ENCODE results near the gene UQCRC2.

Gene UQCRC2

DNA sequence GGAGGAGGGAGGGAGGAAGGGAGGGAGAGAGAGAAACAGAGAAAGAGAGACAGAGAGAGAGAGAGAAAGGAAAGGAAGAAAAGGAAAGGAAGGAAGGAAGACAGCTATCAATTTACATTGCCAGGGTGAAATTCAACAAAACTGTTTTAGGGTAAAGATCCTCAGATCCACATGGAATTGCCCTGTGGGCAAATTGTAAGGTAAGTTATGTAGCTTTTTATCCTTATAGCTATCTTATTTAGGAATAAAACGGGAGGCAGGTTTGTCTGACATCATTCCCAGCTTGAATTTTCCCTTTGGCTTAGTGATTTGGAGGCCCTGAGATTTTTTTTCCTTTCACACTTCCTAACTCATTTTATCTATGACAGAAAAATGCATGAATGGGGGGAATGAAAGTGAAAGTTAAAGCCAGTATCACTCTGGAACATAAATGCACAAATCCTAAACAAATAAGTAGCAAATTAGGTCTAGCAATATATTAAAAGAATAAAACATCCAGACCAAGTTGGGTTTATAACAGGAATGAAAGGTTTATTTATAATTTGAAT is 3.4 kb upstream of the UQCRC2 start:
- DNase-seq (ENCODE audit: low read depth): no peak
- no peak overlapping the region for H3K4me3 ChIP-seq (ENCODE audit: low read length)
- TF ChIP-seq, protein P1, sequence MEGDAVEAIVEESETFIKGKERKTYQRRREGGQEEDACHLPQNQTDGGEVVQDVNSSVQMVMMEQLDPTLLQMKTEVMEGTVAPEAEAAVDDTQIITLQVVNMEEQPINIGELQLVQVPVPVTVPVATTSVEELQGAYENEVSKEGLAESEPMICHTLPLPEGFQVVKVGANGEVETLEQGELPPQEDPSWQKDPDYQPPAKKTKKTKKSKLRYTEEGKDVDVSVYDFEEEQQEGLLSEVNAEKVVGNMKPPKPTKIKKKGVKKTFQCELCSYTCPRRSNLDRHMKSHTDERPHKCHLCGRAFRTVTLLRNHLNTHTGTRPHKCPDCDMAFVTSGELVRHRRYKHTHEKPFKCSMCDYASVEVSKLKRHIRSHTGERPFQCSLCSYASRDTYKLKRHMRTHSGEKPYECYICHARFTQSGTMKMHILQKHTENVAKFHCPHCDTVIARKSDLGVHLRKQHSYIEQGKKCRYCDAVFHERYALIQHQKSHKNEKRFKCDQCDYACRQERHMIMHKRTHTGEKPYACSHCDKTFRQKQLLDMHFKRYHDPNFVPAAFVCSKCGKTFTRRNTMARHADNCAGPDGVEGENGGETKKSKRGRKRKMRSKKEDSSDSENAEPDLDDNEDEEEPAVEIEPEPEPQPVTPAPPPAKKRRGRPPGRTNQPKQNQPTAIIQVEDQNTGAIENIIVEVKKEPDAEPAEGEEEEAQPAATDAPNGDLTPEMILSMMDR (conservative IDR thresholded peaks at IDR 0.05; ENCODE audit: low read depth, low read length): no peak

DNA sequence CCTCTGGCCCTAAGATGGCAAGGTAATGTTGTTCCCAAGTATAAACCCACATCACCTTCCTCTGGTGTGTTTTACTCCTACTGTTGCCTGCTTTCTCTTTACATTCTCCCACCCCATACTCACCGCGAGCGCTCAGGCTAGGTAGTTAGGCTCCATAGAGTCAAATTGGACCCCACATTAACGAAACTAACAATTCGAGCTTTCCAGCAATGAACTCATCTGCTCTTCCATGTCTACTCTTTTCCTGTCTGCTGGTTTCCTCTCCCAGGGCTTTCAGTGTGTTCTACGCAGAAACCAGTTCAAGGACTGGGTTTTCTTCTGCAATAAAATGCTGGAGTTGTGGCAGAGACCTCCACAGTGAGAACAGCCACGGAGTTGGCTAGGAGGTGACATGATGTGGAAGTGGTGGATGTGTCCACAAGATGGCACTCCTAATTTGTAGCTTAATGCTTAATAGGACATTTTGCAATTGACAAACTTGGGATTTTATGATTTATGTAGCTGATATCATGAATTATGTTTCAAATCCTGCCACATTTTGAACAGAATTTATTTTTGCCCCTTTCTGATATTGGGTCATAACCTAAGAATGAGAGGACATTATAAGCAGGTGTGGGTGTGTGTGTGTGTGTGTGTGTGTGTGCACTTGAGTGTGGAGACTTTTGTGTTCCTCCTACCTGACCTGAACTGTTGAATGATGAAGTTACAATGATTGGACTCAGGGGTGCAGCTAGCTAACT is 2.2 kb upstream of the UQCRC2 start:
- TF ChIP-seq, protein P1 (conservative IDR thresholded peaks at IDR 0.05; ENCODE audit: low read depth, low read length): peak; percentile 50
- H3K4me3 ChIP-seq (ENCODE audit: low read length): no peak overlapping the region
- no peak for DNase-seq (ENCODE audit: low read depth)

DNA sequence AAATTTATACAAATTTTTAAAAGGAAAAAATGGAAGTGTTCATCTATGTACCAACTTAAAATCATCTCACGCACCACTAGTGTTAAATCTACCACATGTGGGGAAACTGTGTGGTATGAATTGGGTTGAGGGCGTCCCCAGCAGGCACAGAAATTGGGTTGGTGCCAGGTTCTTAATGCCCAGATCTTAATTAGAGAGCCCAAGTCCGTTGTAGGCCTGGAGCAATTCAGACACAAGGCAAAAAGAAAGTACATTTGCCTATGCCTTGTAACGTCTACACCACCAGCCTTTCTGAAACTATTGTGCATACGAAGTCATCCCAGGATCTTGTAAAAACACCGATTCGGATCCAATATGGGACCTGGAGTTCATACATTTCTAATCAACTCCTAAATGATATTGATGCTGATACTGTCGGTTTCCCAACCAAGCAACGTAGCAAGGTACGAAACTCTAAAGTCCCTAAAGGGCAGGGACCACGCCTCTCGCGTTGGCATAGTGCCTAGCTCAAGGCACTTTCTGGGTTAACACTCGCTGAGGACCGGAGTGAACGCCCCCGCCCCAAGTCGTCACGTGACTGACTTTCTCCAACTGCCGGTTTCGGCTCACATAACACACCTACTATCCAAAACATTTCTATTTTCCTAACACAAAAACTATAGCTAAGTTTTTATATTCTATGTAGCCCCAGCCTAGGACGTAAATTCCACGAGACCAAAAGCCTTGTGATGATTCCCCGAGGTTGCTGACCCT is 945 bp upstream of the UQCRC2 start:
- DNase-seq (ENCODE audit: low read depth): peak; percentile 34
- H3K4me3 ChIP-seq (ENCODE audit: low read length): peak overlapping the region; percentile 100
- TF ChIP-seq, protein P1 (conservative IDR thresholded peaks at IDR 0.05; ENCODE audit: low read depth, low read length): no peak

DNA sequence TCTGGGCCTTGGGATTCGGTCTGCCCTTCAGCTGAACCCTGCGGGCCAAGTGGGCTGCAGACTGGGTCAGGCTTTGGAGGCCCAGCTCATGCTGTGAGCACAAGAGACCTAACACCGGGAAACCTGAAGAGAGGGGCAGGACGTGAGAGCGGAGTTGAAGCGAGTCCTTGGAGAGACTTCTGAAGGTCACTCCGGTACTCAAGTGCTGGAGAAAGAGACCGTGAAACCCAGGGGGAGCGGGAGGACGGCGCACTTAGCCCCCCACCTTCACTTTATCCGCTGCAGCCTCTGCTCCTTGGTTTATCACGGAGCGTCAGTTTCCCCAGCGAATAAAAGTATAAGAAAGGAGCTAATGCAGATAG is 361 bp downstream of the UQCRC2 start:
- no peak for DNase-seq (ENCODE audit: low read depth)
- TF ChIP-seq, protein P1 (conservative IDR thresholded peaks at IDR 0.05; ENCODE audit: low read depth, low read length): no peak
- H3K4me3 ChIP-seq (ENCODE audit: low read length): peak overlapping the region; percentile 100

DNA sequence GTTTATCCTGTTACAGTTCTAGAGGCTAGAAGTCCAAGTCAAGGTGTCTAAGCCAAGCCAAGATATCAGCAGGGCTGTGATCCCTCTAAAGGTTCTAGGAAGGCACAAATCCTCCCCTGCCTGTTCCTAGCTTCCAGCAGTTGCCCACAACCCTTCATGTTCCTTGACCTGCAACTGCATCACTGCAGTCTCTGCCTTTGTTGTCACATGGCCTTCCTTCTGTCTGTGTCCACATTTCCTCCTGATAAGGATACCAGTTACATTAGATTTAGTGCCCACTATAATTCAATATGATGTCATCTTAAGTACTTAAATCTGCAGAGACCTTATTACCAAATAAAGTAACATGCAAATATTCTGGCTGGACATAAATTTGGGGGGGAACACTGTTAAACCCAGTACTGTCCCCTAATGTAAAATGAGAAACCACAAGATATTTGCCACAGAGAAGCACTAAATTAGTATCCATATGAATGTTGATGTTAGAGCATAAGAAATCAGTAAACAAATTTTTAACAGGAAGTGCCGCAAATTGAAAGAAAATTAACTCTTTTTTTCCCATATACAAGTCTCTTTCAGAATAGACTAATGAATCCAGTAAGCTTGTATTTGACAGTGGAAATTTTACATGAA is 4.7 kb downstream of the UQCRC2 start:
- TF ChIP-seq, protein P1 (conservative IDR thresholded peaks at IDR 0.05; ENCODE audit: low read depth, low read length): no peak
- no peak overlapping the region for H3K4me3 ChIP-seq (ENCODE audit: low read length)
- no peak for DNase-seq (ENCODE audit: low read depth)

DNA sequence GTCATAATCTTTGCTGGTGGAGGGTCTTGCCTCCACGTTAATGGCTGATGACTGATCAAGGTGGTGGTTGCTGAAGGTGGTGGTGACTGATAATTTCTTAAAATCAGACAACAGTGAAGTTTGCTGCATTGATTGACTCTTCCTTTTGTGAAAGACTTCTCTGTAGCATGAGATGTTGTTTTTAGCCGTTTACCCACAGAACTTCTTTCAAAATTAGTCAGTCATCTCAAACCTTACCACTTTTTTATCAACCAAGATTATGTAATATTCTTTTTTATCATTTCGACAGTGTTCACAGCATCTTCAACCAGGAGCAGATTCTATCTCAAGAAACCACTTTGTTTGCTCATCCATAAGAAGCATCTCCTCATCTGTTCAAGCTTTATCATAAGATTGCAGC is 5.9 kb downstream of the UQCRC2 start:
- TF ChIP-seq, protein P1 (conservative IDR thresholded peaks at IDR 0.05; ENCODE audit: low read depth, low read length): no peak
- H3K4me3 ChIP-seq (ENCODE audit: low read length): no peak overlapping the region
- DNase-seq (ENCODE audit: low read depth): no peak

Data from retinal pigment epithelial cell (primary cell).